Liver (tissue), 9 donors: ENCODE data around the gene SNCA. TPM values are rescaled to one million over a fixed set of nuclear protein-coding genes. Genes with fewer than 3 reads are reported as not detected.

Source experiments
- DNase-seq: peaks from one replicate; pipeline ENCODE4 v3.0.0-alpha.2; 2017; ENCODE audit warnings: low spot score
- H3K27ac ChIP-seq, 2 donors: one replicate each; pipeline ENCODE4 v1.7.0; 2013; ENCODE audit warnings: inconsistent platforms in 2 of 2, low read length in 2 of 2, control low read depth in 1 of 2, low read depth in 1 of 2, mild to moderate bottlenecking in 1 of 2
- H3K27me3 ChIP-seq, 4 donors: one replicate each; pipeline versions ENCODE4 v1.6.1 to v1.7.0; 2013; ENCODE audit warnings: low read length in 3 of 4, inconsistent platforms in 1 of 4, mild to moderate bottlenecking in 1 of 4, moderate library complexity in 1 of 4; ENCODE audit not compliant: control insufficient read depth in 4 of 4, insufficient read depth in 4 of 4
- H3K36me3 ChIP-seq, 4 donors: one replicate each; pipeline versions ENCODE4 v1.6.1 to v1.7.0; 2013; ENCODE audit warnings: low read length in 3 of 4, mild to moderate bottlenecking in 3 of 4, low read depth in 1 of 4, moderate library complexity in 1 of 4; ENCODE audit not compliant: control insufficient read depth in 4 of 4, insufficient read depth in 3 of 4
- H3K4me1 ChIP-seq, 4 donors: one replicate each; pipeline versions ENCODE4 v1.6.1 to v1.7.0; 2013; ENCODE audit warnings: low read length in 3 of 4, mild to moderate bottlenecking in 3 of 4, moderate library complexity in 1 of 4; ENCODE audit not compliant: control insufficient read depth in 4 of 4, insufficient read depth in 4 of 4
- H3K4me3 ChIP-seq, 3 donors: one replicate each; pipeline versions ENCODE4 v1.6.1 to v1.7.0; 2013; ENCODE audit warnings: low read length in 3 of 3, control low read depth in 1 of 3, low read depth in 1 of 3, mild to moderate bottlenecking in 1 of 3
- H3K9ac ChIP-seq, 2 donors: one replicate each; pipeline ENCODE4 v1.7.0; 2013; ENCODE audit warnings: low read length in 2 of 2, mild to moderate bottlenecking in 2 of 2, moderate library complexity in 2 of 2, control low read depth in 1 of 2, low read depth in 1 of 2
- H3K9me3 ChIP-seq, 4 donors: one replicate each; pipeline versions ENCODE4 v1.6.1 to v1.7.0; 2013; ENCODE audit warnings: low read length in 3 of 4; ENCODE audit not compliant: control insufficient read depth in 4 of 4
- ATF3 ChIP-seq: IDR thresholded peaks from 2 replicates; pipeline ENCODE4 v1.6.1; 2016; ENCODE audit warnings: antibody characterized with exemption
- EGR1 ChIP-seq, 2 donors: IDR thresholded peaks; 2 replicates each; pipeline ENCODE4 v1.6.1; 2016 to 2018; ENCODE audit warnings: antibody characterized with exemption in 2 of 2, low read depth in 2 of 2
- FOXA1 ChIP-seq: IDR thresholded peaks from 2 replicates; pipeline ENCODE4 v1.6.1; 2016; ENCODE audit warnings: antibody characterized with exemption
- FOXA2 ChIP-seq: IDR thresholded peaks from 2 replicates; pipeline ENCODE4 v1.6.1; 2016; ENCODE audit warnings: antibody characterized with exemption
- GABPA ChIP-seq, 2 donors: IDR thresholded peaks in 1 of 2; conservative IDR thresholded peaks in 1 of 2; 2 replicates each; pipeline ENCODE4 v1.6.1; 2016; ENCODE audit warnings: antibody characterized with exemption in 2 of 2, mild to moderate bottlenecking in 1 of 2, moderate library complexity in 1 of 2
- MAX ChIP-seq: IDR thresholded peaks from 2 replicates; pipeline ENCODE4 v1.6.1; 2016; ENCODE audit warnings: antibody characterized with exemption
- NR2F2 ChIP-seq: IDR thresholded peaks from 2 replicates; pipeline ENCODE4 v1.6.1; 2016; ENCODE audit warnings: antibody characterized with exemption
- RAD21 ChIP-seq, 2 donors: IDR thresholded peaks; 2 replicates each; pipeline ENCODE4 v1.6.1; 2016; ENCODE audit warnings: antibody characterized with exemption in 2 of 2, mild to moderate bottlenecking in 2 of 2
- YY1 ChIP-seq: IDR thresholded peaks from 2 replicates; pipeline ENCODE4 v1.6.1; 2016; ENCODE audit warnings: antibody characterized with exemption, mild to moderate bottlenecking
- polyA plus RNA-seq, 2 donors: library from polyadenylated mRNA; stranded (reverse) in 1 of 2; unstranded in 1 of 2; fragments of 200-250 nt in 1 of 2; fragments of >200 nt in 1 of 2; fragmentation: Nextera tagmentation in 1 of 2; extraction: Ambion mirVana in 1 of 2; gene quantifications; one replicate each; pipeline versions ENCODE4 v1.2.1 to v1.2.3, GENCODE V29; 2013 to 2015
- total RNA-seq, 2 donors: library from RNA; depleted of rRNA; stranded (reverse); fragments of >200 nt; gene quantifications; one replicate each; pipeline ENCODE4 v1.2.3, GENCODE V29; 2014
- TF ChIP-seq, protein P1 (sequence below): IDR thresholded peaks from 2 replicates; pipeline ENCODE4 v1.6.1; 2016; ENCODE audit warnings: antibody characterized with exemption, mild to moderate bottlenecking
- TF ChIP-seq, protein P2 (sequence below): fragments of 150-350 bp; IDR thresholded peaks from 2 replicates; pipeline ENCODE4 v1.5.1; 2017; ENCODE audit warnings: improper control_type of control experiment, low read depth, low read length; ENCODE audit not compliant: missing input control
- donor health status: healthy.
- donor health status: healthy.
- donor health status: healthy.
- donor health status: healthy.
- donor health status: healthy.

SNCA gene
- total and polyA plus RNA-seq, 4 donors: 0.44 to 292 (median 0.70) TPM

- TF ChIP-seq, protein P1, sequence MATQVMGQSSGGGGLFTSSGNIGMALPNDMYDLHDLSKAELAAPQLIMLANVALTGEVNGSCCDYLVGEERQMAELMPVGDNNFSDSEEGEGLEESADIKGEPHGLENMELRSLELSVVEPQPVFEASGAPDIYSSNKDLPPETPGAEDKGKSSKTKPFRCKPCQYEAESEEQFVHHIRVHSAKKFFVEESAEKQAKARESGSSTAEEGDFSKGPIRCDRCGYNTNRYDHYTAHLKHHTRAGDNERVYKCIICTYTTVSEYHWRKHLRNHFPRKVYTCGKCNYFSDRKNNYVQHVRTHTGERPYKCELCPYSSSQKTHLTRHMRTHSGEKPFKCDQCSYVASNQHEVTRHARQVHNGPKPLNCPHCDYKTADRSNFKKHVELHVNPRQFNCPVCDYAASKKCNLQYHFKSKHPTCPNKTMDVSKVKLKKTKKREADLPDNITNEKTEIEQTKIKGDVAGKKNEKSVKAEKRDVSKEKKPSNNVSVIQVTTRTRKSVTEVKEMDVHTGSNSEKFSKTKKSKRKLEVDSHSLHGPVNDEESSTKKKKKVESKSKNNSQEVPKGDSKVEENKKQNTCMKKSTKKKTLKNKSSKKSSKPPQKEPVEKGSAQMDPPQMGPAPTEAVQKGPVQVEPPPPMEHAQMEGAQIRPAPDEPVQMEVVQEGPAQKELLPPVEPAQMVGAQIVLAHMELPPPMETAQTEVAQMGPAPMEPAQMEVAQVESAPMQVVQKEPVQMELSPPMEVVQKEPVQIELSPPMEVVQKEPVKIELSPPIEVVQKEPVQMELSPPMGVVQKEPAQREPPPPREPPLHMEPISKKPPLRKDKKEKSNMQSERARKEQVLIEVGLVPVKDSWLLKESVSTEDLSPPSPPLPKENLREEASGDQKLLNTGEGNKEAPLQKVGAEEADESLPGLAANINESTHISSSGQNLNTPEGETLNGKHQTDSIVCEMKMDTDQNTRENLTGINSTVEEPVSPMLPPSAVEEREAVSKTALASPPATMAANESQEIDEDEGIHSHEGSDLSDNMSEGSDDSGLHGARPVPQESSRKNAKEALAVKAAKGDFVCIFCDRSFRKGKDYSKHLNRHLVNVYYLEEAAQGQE: no peak
- TF ChIP-seq ATF3 (no peak), YY1 (no peak), EGR1 (IDR thresholded peaks at IDR 0.05; ENCODE audit: low read depth in 2 of 2) (no peak)
Measured at GRCh38 chr4:89799071-89799470, 37.9 kb downstream of the SNCA start (continued).

GRCh38 chr4:89797117-89797516 is 39.8 kb downstream of the SNCA start:
- Histone ChIP-seq H3K27ac (no peak overlapping the region), H3K36me3 (no peaks in the 10 kb centered on the region), H3K4me3 (no peak overlapping the region), H3K4me1 (no peaks in the 10 kb centered on the region), H3K9me3 (no peaks in the 10 kb centered on the region), H3K9ac (no peak overlapping the region), H3K27me3 (peaks cover 0 to 4% (median 0%) of the 10 kb centered on the region in 4 donors)
- no peak for DNase-seq
- TF ChIP-seq RAD21 (IDR thresholded peaks at IDR 0.05) (no peak), GABPA (IDR thresholded peaks at IDR 0.05 in 1 of 2, conservative IDR thresholded peaks at IDR 0.05 in 1 of 2) (no peak), EGR1 (IDR thresholded peaks at IDR 0.05; ENCODE audit: low read depth in 2 of 2) (no peak), FOXA2 (no peak), NR2F2 (no peak), MAX (no peak), FOXA1 (no peak), ATF3 (no peak)
- TF ChIP-seq, protein P2, sequence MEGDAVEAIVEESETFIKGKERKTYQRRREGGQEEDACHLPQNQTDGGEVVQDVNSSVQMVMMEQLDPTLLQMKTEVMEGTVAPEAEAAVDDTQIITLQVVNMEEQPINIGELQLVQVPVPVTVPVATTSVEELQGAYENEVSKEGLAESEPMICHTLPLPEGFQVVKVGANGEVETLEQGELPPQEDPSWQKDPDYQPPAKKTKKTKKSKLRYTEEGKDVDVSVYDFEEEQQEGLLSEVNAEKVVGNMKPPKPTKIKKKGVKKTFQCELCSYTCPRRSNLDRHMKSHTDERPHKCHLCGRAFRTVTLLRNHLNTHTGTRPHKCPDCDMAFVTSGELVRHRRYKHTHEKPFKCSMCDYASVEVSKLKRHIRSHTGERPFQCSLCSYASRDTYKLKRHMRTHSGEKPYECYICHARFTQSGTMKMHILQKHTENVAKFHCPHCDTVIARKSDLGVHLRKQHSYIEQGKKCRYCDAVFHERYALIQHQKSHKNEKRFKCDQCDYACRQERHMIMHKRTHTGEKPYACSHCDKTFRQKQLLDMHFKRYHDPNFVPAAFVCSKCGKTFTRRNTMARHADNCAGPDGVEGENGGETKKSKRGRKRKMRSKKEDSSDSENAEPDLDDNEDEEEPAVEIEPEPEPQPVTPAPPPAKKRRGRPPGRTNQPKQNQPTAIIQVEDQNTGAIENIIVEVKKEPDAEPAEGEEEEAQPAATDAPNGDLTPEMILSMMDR: no peak
- TF ChIP-seq, protein P1: no peak
